Cardiac fibroblast (primary cell): ENCODE measurements around the gene PGD.
"Not testable (repeated sequence)": the region's sequence is repeated elsewhere in the genome, so short reads cannot be mapped to it uniquely, and the experiment has no call there.

ENCODE experiments used
- DNase-seq, 2 donors: peaks; one replicate each; pipeline versions ENCODE4 v3.0.0 to v3.0.0-alpha.2; 2010; ENCODE audit warnings: low read depth in 2 of 2
- H3K4me3 ChIP-seq, 2 donors: replicated peaks in 1 of 2; 1 replicate in 1 of 2; 2 replicates in 1 of 2; pipeline ENCODE4 v1.5.1; 2011; ENCODE audit warnings: low read depth in 2 of 2, low read length in 2 of 2, mild to moderate bottlenecking in 2 of 2, moderate library complexity in 1 of 2
- TF ChIP-seq, protein P1 (sequence below): IDR thresholded peaks from one replicate; pipeline ENCODE4 v1.5.1; 2011; ENCODE audit warnings: low read depth, mild to moderate bottlenecking, low read length, inconsistent platforms

PGD gene

GRCh38 chr1:10407201-10407600, 8.3 kb downstream of the PGD start:
- TF ChIP-seq, protein P1, sequence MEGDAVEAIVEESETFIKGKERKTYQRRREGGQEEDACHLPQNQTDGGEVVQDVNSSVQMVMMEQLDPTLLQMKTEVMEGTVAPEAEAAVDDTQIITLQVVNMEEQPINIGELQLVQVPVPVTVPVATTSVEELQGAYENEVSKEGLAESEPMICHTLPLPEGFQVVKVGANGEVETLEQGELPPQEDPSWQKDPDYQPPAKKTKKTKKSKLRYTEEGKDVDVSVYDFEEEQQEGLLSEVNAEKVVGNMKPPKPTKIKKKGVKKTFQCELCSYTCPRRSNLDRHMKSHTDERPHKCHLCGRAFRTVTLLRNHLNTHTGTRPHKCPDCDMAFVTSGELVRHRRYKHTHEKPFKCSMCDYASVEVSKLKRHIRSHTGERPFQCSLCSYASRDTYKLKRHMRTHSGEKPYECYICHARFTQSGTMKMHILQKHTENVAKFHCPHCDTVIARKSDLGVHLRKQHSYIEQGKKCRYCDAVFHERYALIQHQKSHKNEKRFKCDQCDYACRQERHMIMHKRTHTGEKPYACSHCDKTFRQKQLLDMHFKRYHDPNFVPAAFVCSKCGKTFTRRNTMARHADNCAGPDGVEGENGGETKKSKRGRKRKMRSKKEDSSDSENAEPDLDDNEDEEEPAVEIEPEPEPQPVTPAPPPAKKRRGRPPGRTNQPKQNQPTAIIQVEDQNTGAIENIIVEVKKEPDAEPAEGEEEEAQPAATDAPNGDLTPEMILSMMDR: no peak
- no peak overlapping the region for H3K4me3 ChIP-seq
- DNase-seq: no peak

DNA sequence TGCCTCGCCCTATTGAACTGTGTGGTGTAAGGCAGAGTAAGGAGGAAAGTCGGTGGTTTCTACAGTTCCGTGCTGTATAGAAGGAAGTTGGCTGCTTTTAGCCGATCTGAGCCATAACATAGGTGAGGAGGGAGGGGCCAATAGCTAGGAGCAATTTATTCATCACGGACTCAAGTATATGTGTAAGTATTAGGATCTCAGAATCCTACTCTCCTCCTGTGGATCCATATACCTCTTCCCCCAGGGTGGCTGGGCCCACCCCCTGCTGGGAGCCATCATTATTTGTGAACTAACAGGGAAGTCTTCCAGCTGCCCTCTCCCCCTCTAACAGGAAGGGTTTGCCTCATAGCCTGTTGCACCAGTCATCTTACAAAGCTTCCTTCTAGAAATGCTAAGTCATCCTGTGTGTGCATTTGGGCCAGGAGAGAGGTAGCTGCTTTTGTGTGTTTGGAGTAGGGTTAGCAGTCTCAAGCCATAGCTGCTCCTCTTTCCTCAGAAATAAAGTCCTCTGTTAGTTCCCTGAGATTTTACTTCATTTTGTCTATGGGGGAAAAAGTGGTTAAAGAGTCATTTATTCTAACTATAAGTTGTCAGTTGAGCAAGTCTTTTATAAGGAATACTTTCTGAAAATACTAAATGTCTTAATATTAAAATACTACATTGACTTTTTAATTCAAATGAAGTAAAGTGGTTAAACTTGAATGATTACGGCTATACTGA, 16.5 kb downstream of the PGD start:
- TF ChIP-seq, protein P1: no peak
- peak; percentile 88 to 92 for DNase-seq
- no peak overlapping the region for H3K4me3 ChIP-seq

DNA sequence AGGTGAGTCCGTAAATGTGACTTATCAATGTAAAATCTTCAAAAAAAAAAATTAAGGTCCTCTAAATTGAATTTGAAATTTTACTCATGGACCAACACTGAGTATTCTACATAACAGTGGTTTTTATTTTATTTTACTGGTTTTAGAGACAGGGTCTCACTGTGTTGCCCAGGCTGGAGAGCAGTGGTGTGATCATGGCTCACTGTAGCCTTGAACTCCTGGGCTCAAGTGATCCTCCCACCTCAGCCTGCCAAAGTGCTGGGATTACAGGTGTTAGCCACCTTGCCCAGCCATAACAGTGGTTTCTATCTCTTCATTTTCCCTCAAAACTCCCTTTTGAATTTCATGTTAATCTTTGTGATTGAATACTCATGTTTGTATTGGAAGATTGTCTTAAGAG, 17.1 kb downstream of the PGD start:
- H3K4me3 ChIP-seq, DNase-seq: not testable (repeated sequence)

- not testable (repeated sequence) for DNase-seq, H3K4me3 ChIP-seq
Measured at GRCh38 chr1:10418741-10419140, 19.9 kb downstream of the PGD start.

GRCh38 chr1:10419351-10419750, 20.5 kb downstream of the PGD start:
- DNase-seq: no peak
- H3K4me3 ChIP-seq: no peak overlapping the region
- TF ChIP-seq, protein P1: no peak

- no peak overlapping the region for H3K4me3 ChIP-seq
- TF ChIP-seq, protein P1: no peak
- no peak for DNase-seq
Measured at GRCh38 chr1:10421637-10422036, 22.8 kb downstream of the PGD start.

DNA sequence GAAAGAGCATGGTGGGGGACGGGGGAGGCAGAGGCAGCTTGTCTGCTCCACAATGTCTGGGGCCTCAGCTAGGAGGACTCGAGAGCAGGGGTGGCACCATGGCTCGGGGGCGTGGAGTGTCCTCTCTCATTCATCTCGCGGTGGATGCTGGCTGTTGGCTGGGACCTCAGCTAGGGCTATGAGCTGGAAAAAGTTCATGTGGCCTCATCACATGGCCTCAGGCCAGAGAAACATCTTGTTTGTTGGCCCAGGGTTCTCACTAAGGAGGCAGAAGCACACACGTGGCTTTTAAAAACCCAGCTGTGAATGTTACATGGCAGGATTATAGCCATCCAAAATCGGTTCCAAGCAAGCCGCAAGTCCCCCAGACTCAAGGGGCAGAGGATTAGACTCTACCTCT, 25.2 kb downstream of the PGD start:
- TF ChIP-seq, protein P1: no peak
- H3K4me3 ChIP-seq: no peak overlapping the region
- peak; percentile 48 to 68 for DNase-seq

DNA sequence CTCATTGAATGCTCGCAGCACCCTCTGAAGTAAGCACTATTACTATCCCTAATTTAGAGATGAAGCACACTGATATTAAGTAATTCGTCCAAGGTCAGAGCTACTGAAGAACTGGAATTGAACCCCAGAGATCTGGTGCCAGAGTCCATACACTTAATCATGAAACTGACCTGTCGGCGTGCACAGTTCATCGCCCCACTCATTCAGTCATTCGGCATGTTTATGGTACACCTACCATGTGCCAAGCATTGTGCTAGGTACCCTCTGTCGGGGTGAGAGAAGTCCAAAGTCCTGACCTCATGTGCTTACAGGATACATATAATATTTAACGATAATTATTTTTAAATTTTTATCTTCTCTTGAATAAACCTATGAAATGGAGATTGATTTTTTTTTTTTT, 25.8 kb downstream of the PGD start:
- TF ChIP-seq, protein P1: no peak
- no peak overlapping the region for H3K4me3 ChIP-seq
- no peak for DNase-seq

DNA sequence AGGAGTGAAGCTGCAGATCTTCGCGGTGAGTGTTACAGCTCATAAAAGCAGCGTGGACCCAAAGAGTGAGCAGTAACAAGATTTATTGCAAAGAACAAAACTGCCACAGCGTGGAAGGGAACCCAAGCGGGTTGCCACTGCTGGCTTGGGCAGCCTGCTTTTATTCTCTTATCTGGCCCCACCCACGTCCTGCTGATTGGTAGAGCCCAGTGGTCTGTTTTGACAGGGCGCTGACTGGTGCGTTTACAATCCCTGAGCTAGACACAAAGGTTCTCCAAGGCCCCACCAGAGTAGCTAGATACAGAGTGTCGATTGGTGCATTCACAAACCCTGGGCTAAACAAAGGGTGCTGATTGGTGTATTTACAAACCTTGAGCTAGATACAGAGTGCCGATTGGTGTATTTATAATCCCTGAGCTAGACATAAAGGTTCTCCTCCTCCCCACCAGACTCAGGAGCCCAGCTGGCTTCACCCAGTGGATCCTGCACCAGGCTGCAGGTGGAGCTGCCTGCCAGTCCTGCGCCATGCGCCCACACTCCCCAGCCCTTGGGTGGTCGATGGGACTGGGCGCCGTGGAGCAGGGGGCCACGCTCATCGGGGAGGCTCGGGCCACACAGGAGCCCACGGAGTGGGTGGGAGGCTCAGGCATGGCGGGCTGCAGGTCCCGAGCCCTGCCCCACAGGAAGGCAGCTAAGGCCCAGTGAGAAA, 27.1 kb downstream of the PGD start:
- not testable (repeated sequence) for H3K4me3 ChIP-seq, DNase-seq

GRCh38 chr1:10426535-10426848, 27.6 kb downstream of the PGD start:
- not testable (repeated sequence) for H3K4me3 ChIP-seq, DNase-seq
